Natural killer cell (primary cell): ENCODE results near the gene PTP4A2. TPM values are rescaled to one million over a fixed set of nuclear protein-coding genes. Genes with fewer than 3 reads are reported as not detected.

Experiments used
- ATAC-seq, 3 donors: fragments of 150-1000 bp in 2 of 3; fragments of 200-7000 bp in 1 of 3; cut with Tn5 transposase; 1 replicate in 1 of 3; 2 replicates in 2 of 3; pipeline ENCODE4 v1.10.0; 2021; ENCODE audit warnings: mild to moderate bottlenecking in 2 of 3, moderate library complexity in 2 of 3
- DNase-seq, 2 donors: peaks; one replicate each; pipeline versions ENCODE4 v3.0.0 to v3.0.0-alpha.2; 2013 to 2021; ENCODE audit warnings: mixed read lengths in 1 of 2
- H3K27ac ChIP-seq: one replicate; pipeline ENCODE4 v1.5.1; 2013; ENCODE audit warnings: mild to moderate bottlenecking, low read length
- H3K27me3 ChIP-seq: one replicate; pipeline ENCODE4 v1.6.1; 2013; ENCODE audit warnings: low read length; ENCODE audit not compliant: control insufficient read depth, insufficient read depth
- H3K36me3 ChIP-seq: one replicate; pipeline ENCODE4 v1.6.1; 2013; ENCODE audit warnings: low read length; ENCODE audit not compliant: control insufficient read depth, insufficient read depth
- H3K4me1 ChIP-seq: one replicate; pipeline ENCODE4 v1.6.1; 2013; ENCODE audit warnings: low read length; ENCODE audit not compliant: control insufficient read depth, insufficient read depth
- H3K4me3 ChIP-seq: one replicate; pipeline ENCODE4 v1.5.1; 2013; ENCODE audit warnings: low read length
- H3K9me3 ChIP-seq: one replicate; pipeline ENCODE4 v1.6.1; 2013; ENCODE audit warnings: low read length; ENCODE audit not compliant: control insufficient read depth, insufficient read depth
- H3K27ac Mint-ChIP-seq, 2 donors: one replicate each; pipeline ENCODE4 v1.8.0; 2022; ENCODE audit warnings: mild to moderate bottlenecking in 2 of 2, mixed read lengths in 2 of 2, moderate library complexity in 1 of 2
- H3K27me3 Mint-ChIP-seq, 2 donors: one replicate each; pipeline ENCODE4 v1.8.0; 2022; ENCODE audit warnings: low read depth in 2 of 2, mixed read lengths in 2 of 2
- H3K36me3 Mint-ChIP-seq: one replicate; pipeline ENCODE4 v1.8.0; 2022; ENCODE audit warnings: mixed read lengths
- H3K4me1 Mint-ChIP-seq, 2 donors: one replicate each; pipeline ENCODE4 v1.8.0; 2022; ENCODE audit warnings: mixed read lengths in 2 of 2
- H3K4me3 Mint-ChIP-seq: one replicate; pipeline ENCODE4 v1.8.0; 2022; ENCODE audit warnings: mild to moderate bottlenecking, moderate library complexity, mixed read lengths
- H3K9me3 Mint-ChIP-seq, 2 donors: one replicate each; pipeline ENCODE4 v1.8.0; 2022; ENCODE audit warnings: mixed read lengths in 2 of 2
- WGBS: methylation state at CpG from one replicate; pipeline ENCODE4 v1.1.7; 2013; ENCODE audit warnings: missing lambda C conversion rate; ENCODE audit not compliant: insufficient coverage; 5-methylcytosine and 5-hydroxymethylcytosine counted together
- intact Hi-C: fragments of 100-400 bp; cut with micrococcal nuclease; formaldehyde crosslinking; loops from one replicate; pipeline ENCODE4 v1.14.2; 2022
- total RNA-seq, 4 donors: library from RNA; stranded (reverse); fragments of 120-200 nt in 1 of 4; gene quantifications; one replicate each; pipeline versions ENCODE4 v1.2.3 to v1.2.4, GENCODE V29; 2013 to 2022
- TF ChIP-seq, protein P1 (sequence below): fragments of 200-600 bp; IDR thresholded peaks from one replicate; pipeline ENCODE4 v1.8.0; 2022; ENCODE audit warnings: antibody characterized with exemption

The PTP4A2 gene
- total RNA-seq, 3 donors from 2014 or later (not counting 1 experiment from before 2014, with no cell fraction given) = 435 to 527 (median 443) TPM

GRCh38 chr1:31857863-31858262 is 80.3 kb downstream of the PTP4A2 start:
- WGBS = 97% methylated on average over 4 of the region's 6 CpGs
- H3K4me1 Mint-ChIP-seq = no peaks in the 10 kb centered on the region

More at GRCh38 chr1:31857863-31858262, 80.3 kb downstream of the PTP4A2 start:
- Histone ChIP-seq H3K4me1 (no peaks in the 10 kb centered on the region), H3K27ac (no peak overlapping the region), H3K27me3 (no peaks in the 10 kb centered on the region), H3K9me3 (no peaks in the 10 kb centered on the region), H3K4me3 (no peak overlapping the region), H3K36me3 (no peaks in the 10 kb centered on the region)
- Mint-ChIP-seq H3K36me3 (no peaks in the 10 kb centered on the region), H3K9me3 (no peaks in the 10 kb centered on the region), H3K27me3 (no peaks in the 10 kb centered on the region), H3K4me3 (no peak overlapping the region), H3K27ac (no peak overlapping the region)
- DNase-seq = no peak
- intact Hi-C loops = no loop called here
- TF ChIP-seq, protein P1, sequence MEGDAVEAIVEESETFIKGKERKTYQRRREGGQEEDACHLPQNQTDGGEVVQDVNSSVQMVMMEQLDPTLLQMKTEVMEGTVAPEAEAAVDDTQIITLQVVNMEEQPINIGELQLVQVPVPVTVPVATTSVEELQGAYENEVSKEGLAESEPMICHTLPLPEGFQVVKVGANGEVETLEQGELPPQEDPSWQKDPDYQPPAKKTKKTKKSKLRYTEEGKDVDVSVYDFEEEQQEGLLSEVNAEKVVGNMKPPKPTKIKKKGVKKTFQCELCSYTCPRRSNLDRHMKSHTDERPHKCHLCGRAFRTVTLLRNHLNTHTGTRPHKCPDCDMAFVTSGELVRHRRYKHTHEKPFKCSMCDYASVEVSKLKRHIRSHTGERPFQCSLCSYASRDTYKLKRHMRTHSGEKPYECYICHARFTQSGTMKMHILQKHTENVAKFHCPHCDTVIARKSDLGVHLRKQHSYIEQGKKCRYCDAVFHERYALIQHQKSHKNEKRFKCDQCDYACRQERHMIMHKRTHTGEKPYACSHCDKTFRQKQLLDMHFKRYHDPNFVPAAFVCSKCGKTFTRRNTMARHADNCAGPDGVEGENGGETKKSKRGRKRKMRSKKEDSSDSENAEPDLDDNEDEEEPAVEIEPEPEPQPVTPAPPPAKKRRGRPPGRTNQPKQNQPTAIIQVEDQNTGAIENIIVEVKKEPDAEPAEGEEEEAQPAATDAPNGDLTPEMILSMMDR = no peak
- ATAC-seq = no peak

Other genes starting within 250 kb of the PTP4A2 start
- gene COL16A1, start 234.4 kb downstream of the PTP4A2 start, total RNA-seq = under 1 TPM in 1 of 3 donors, not detected in 2; 0.14 TPM
- gene ADGRB2, start 174.0 kb downstream of the PTP4A2 start, total RNA-seq = 10 to 100 TPM in 2 of 3 donors, 1 to 10 TPM in 1; 7.6 to 19.9 (median 12.8) TPM
- under 1 TPM in 2 of 3 donors, not detected in 1; 0.54 to 0.68 TPM for gene SPOCD1, start 122.3 kb downstream of the PTP4A2 start, total RNA-seq
- gene KHDRBS1, start 75.5 kb upstream of the PTP4A2 start, total RNA-seq = 100 to 1,000 TPM; 107 to 112 (median 109) TPM
- 10 to 100 TPM; 13.3 to 17.1 (median 15.8) TPM for gene TMEM39B, start 134.6 kb upstream of the PTP4A2 start, total RNA-seq
- gene KPNA6, start 169.7 kb upstream of the PTP4A2 start, total RNA-seq = 10 to 100 TPM; 48.6 to 59.0 (median 52.8) TPM
- 10 to 100 TPM; 26.0 to 36.0 (median 33.3) TPM for gene TXLNA, start 241.3 kb upstream of the PTP4A2 start, total RNA-seq